Pancreas (tissue), 10 donors: ENCODE data around the gene METAP1D. TPM values are rescaled to one million over a fixed set of nuclear protein-coding genes. Genes with fewer than 3 reads are reported as not detected.
A peak's percentile ranks its signal among the peaks of the same experiment; 100 is the strongest.

Experiments
- ATAC-seq, 4 donors: fragments of 200-7000 bp; cut with Tn5 transposase; one replicate each; pipeline versions ENCODE4 v1.8.0 to v1.9.1; 2020; ENCODE audit warnings: mild to moderate bottlenecking in 4 of 4, moderate library complexity in 4 of 4
- DNase-seq, 6 donors: peaks; one replicate each; pipeline ENCODE4 v3.0.0-alpha.2; 2020
- FAIRE-seq: peaks from 2 replicates; lab custom pipeline; 2012; peaks lifted over from hg19 to GRCh38; lab: Jason Lieb, UNC
- H3K27ac ChIP-seq, 4 donors: fragments of 200-600 bp; sonication (generic); 1 replicate in 3 of 4; 2 replicates in 1 of 4; pipeline versions ENCODE4 v1.5.0 to v1.8.0; 2020
- H3K27me3 ChIP-seq, 4 donors: fragments of 200-600 bp; one replicate each; pipeline ENCODE4 v1.8.0; 2021
- H3K36me3 ChIP-seq, 3 donors: fragments of 200-600 bp; sonication (generic) in 1 of 3; one replicate each; pipeline versions ENCODE4 v1.5.0 to v1.8.0; 2020 to 2021
- H3K4me1 ChIP-seq, 3 donors: fragments of 200-600 bp; one replicate each; pipeline ENCODE4 v1.8.0; 2021
- H3K4me3 ChIP-seq, 4 donors: fragments of 200-600 bp; sonication (generic) in 2 of 4; one replicate each; pipeline versions ENCODE4 v1.5.0 to v1.8.0; 2020 to 2021
- H3K9me3 ChIP-seq, 4 donors: fragments of 200-600 bp; one replicate each; pipeline ENCODE4 v1.8.0; 2021
- WGBS, 2 donors: extraction: QIAGEN DNeasy Blood & Tissue Kit; methylation state at CpG; one replicate each; pipeline ENCODE4 v1.1.7; 2013; 5-methylcytosine and 5-hydroxymethylcytosine counted together
- intact Hi-C, 3 donors: fragments of 100-400 bp; cut with DNase I; formaldehyde crosslinking; loops; one replicate each; pipeline versions ENCODE4 v1.11.1 to v1.14.2; 2022
- polyA plus RNA-seq, 2 donors: library from polyadenylated mRNA; stranded (reverse); fragments of 200-250 nt; gene quantifications; one replicate each; pipeline ENCODE4 v1.2.3, GENCODE V29; 2013
- total RNA-seq, 6 donors: library from RNA; stranded (reverse); fragmentation: NEBNext Ultra II Directional in 4 of 6; extraction: Animal tissue kit (Norgen Biotek cat#: 25700) in 4 of 6; gene quantifications; one replicate each; pipeline versions ENCODE4 v1.2.1 to v1.2.4, GENCODE V29; 2021 to 2023
- TF ChIP-seq, protein P1 (sequence below), 4 donors: fragments of 200-600 bp; sonication (generic) in 3 of 4; IDR thresholded peaks; one replicate each; pipeline versions ENCODE4 v1.5.0 to v1.8.0; 2021; ENCODE audit warnings: antibody characterized with exemption in 4 of 4
- donor health status: healthy with polysubstance abuse.
- donor health status: DM: no; HTN: no; CAD: no; lungs with moderate emphysema.
- donor health status: DM: no; HTN: no; CAD: no.
- donor health status: control.
- donor health status: control.
- donor health status: Bipolar disorder and iron deficiency.
- donor health status: DM: yes; HTN: yes; CAD: no.
- donor health status: DM: no; HTN: no; CAD: no.
- donor health status: DM: no; HTN: no; CAD: no.
- donor health status: DM: yes; HTN: yes; CAD: no.

The METAP1D gene
- total and polyA plus RNA-seq, 8 donors, result 3.0 to 11.4 (median 4.6) TPM

DNA sequence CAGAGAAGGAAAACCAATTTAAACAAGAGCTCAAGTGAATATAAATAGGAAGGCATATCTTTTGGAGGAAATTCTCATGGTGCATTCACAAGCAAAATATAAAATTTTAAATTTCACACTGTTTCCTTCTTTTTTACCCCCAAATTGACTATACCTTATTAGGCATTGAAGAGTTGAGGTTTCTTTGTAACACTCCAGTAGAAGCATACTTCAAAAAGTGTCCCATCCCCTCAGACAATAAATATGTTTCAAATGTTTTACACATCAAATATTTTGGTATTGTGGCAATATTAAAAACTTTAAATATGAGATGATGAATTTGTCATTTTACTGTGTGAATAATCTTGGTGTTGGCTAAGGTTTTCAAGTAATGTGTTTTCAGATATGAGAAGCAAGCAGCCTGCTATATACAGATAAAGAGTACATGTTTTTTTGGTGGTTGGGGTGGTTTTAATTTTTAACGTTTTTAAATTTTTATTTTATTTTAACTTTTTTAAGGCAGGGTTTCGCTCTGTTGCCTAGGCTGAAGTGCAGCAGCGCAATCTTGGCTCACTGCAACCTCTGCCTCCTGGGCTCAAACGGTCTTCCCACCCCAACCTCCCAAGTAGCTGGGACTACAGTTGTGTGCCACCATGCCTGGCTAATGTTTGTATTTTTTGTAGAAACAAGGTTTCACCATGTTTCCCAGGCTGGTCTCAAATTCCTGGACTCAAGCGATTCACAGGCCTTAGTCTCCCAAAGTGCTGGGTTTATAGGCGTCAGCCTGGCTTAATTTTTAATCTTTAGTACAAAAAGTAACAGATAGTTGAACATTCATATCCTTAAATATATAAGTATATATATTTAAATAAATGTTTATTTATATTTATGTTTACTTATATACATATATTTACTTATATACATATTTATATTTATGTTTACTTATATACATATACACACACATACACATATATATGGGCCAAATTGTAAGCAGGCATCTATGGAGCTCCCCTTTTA is 49.1 kb downstream of the METAP1D start:
- no peak for FAIRE-seq
- peaks cover 0 to 6% (median 0%) of the 10 kb centered on the region in 3 donors for H3K4me1 ChIP-seq
- H3K27ac ChIP-seq, result no peak overlapping the region
- WGBS, 2 donors, result 88 to 92% methylated on average over 6 of the region's 6 CpGs
- H3K36me3 ChIP-seq, result no peaks in the 10 kb centered on the region
- intact Hi-C loops, result no loop called here
- no peaks in the 10 kb centered on the region for H3K27me3 ChIP-seq
- no peaks in the 10 kb centered on the region for H3K9me3 ChIP-seq
- TF ChIP-seq, protein P1, sequence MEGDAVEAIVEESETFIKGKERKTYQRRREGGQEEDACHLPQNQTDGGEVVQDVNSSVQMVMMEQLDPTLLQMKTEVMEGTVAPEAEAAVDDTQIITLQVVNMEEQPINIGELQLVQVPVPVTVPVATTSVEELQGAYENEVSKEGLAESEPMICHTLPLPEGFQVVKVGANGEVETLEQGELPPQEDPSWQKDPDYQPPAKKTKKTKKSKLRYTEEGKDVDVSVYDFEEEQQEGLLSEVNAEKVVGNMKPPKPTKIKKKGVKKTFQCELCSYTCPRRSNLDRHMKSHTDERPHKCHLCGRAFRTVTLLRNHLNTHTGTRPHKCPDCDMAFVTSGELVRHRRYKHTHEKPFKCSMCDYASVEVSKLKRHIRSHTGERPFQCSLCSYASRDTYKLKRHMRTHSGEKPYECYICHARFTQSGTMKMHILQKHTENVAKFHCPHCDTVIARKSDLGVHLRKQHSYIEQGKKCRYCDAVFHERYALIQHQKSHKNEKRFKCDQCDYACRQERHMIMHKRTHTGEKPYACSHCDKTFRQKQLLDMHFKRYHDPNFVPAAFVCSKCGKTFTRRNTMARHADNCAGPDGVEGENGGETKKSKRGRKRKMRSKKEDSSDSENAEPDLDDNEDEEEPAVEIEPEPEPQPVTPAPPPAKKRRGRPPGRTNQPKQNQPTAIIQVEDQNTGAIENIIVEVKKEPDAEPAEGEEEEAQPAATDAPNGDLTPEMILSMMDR (IDR thresholded peaks at IDR 0.05), result no peak
- H3K4me3 ChIP-seq, result no peak overlapping the region
- no peak for ATAC-seq
- DNase-seq, result no peak

DNA sequence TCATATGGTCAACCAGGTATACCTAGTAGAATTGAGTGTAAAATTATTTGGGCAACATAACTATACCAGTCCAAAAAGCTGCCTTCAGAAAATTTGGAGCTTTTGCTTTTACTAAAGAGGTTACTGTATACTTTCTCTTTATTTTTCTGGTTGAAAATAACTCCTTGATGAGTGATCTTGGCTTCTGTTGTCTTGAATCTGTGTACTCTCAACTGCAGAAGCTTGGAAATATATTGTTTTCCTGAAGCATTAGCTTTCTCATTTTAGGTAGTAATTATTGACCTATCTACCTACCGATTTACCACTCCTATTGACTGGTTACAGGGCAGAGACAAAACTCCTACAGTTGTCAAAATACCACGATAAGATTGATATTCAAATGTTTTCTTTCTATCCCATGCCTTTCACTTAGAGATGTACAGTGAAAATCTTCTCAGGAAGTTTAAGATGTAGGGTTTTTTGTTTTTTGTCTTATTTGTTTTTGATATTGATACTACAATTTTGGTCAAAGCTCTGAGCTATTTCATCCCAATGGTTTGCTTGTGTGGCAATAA is 49.9 kb downstream of the METAP1D start:
- intact Hi-C loops, result no loop called here
- TF ChIP-seq, protein P1 (IDR thresholded peaks at IDR 0.05), result no peak
- 88 to 94% methylated on average over 2 of the region's 2 CpGs for WGBS, 2 donors

DNA sequence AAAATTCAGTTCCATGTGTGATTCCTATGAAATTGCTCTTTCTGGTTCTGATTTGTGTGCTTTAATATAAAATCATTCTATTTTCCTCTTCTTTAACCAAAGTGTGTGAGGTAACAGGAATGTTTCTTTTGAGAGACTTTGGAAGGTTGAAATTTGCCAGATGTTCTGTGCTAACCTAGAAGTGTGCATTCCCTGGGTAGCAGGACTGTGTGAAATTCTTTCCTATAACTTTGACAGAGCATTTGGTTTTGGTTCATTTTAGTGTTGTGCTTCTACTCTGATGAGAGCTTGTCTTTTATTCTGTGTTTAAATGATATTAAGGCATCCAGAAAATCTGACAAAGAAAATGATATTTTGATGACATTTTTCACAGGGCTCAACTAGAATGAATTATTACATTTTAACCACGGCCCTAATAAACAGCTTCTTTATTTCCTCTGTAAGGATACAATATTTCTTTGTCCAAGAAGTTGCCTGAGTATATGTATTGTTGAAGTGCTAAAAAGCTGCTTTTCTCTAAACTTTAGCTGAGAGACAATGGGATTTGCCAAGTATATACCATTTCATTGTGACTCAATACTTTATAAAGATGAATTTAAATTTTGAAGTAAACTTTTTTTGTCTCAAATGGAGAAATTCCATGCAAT is 50.8 kb downstream of the METAP1D start:
- TF ChIP-seq, protein P1 (IDR thresholded peaks at IDR 0.05), result no peak
- Histone ChIP-seq H3K9me3 (no peaks in the 10 kb centered on the region), H3K27me3 (no peaks in the 10 kb centered on the region), H3K36me3 (no peaks in the 10 kb centered on the region), H3K4me1 (peaks cover 0 to 6% (median 0%) of the 10 kb centered on the region in 3 donors), H3K4me3 (no peak overlapping the region), H3K27ac (no peak overlapping the region)
- WGBS, 2 donors, result 75 to 78% methylated on average over 1 of the region's 1 CpG
- no peak for DNase-seq
- intact Hi-C loops, result no loop called here
- no peak for FAIRE-seq
- no peak for ATAC-seq

More for the DNA sequence above, 49.9 kb downstream of the METAP1D start:
- H3K27ac ChIP-seq, result no peak overlapping the region
- H3K36me3 ChIP-seq, result no peaks in the 10 kb centered on the region
- ATAC-seq (no peak), FAIRE-seq (no peak), DNase-seq (no peak)
- no peak overlapping the region for H3K4me3 ChIP-seq
- H3K27me3 ChIP-seq, result no peaks in the 10 kb centered on the region
- no peaks in the 10 kb centered on the region for H3K9me3 ChIP-seq
- peaks cover 0 to 6% (median 0%) of the 10 kb centered on the region in 3 donors for H3K4me1 ChIP-seq

DNA sequence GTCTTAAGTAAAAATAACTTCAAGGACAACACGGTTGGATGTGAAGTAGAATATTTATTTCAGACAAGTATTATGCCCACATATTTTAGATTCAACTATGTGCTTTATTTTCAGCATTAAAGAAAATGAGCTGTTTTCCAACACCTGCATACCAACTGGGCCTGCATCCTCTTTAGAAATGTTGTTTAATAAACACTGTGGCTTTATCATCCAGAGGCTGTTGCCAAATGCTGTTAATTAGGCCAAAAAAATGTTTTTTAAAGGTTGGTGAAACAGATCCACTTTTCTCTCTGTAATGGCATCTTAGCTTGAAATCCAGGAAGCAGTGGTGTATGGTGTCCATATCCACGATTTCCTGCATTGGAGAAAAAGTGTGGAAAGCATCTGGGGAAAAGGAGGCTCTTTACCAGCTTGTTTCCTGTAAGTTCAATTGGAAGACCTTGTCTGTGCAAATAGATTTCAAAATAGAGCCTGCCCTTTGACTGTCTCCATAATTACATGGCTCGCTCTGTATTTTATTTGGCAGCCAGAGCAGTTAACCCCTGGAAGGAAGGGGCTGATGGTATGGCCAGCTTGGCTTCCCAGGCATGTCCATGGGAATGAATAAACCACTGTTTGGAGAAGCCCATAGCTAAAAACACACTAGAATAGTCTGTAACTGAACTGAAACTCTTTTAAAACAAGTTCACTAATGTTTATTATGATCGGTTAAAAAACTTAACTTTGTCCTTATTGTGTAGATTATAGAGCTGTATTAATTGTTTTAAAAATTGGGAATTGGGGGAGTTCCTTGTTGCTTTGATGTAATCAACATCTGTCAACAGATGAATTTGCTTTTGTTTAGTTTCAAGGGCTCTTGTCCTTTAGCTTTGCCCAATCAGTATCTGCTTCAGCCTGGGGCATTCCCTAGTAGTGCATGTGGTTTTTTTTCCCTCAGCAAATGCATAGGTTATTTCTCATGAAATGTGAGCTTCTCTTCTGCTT is 52.5 kb downstream of the METAP1D start:
- peak in 2 of 4 donors; percentile 23 to 37 for ATAC-seq

More for the DNA sequence above, 52.5 kb downstream of the METAP1D start:
- Histone ChIP-seq H3K27me3 (no peaks in the 10 kb centered on the region), H3K27ac (no peak overlapping the region), H3K9me3 (no peaks in the 10 kb centered on the region), H3K36me3 (no peaks in the 10 kb centered on the region), H3K4me3 (no peak overlapping the region), H3K4me1 (peaks cover 0 to 6% (median 0%) of the 10 kb centered on the region in 3 donors)
- intact Hi-C loops, result no loop called here
- TF ChIP-seq, protein P1 (IDR thresholded peaks at IDR 0.05), result no peak
- FAIRE-seq (no peak), DNase-seq (no peak)
- WGBS, 2 donors, result 47 to 63% methylated on average over 4 of the region's 4 CpGs
